A549 (cell line): ENCODE results near the gene GRIK1.

ENCODE experiments used
- BHLHE40 ChIP-seq: IDR thresholded peaks from 2 replicates; pipeline ENCODE4 v1.6.1; 2012; ENCODE audit warnings: low read depth, low read length, inconsistent platforms
- CHD2 ChIP-seq: fragments of 150-350 bp; IDR thresholded peaks from 2 replicates; pipeline ENCODE4 v1.6.1; 2014; ENCODE audit warnings: low read length; ENCODE audit not compliant: partially characterized antibody
- EHF ChIP-seq: fragments of 250-450 bp; sonication (Bioruptor Pico); IDR thresholded peaks from 2 replicates; pipeline ENCODE4 v1.5.0; 2020; ENCODE audit warnings: mild to moderate bottlenecking
- EP300 ChIP-seq, 2 experiments: fragments of >200 bp; sonication (Bioruptor Twin); formaldehyde crosslinking; IDR thresholded peaks; 2 replicates in 1 of 2; 3 replicates in 1 of 2; pipeline ENCODE4 v1.6.1; 2016 to 2017
- ESRRA ChIP-seq: fragments of 150-350 bp; IDR thresholded peaks from 2 replicates; pipeline ENCODE4 v1.6.1; 2014; ENCODE audit warnings: mild to moderate bottlenecking, low read length, borderline replicate concordance
- POLR2A ChIP-seq: IDR thresholded peaks from 2 replicates; pipeline ENCODE4 v1.6.1; 2012; ENCODE audit warnings: mild to moderate bottlenecking, low read length
- RFX5 ChIP-seq: fragments of 450-650 bp; IDR thresholded peaks from 2 replicates; pipeline ENCODE4 v1.7.1; 2014; ENCODE audit warnings: antibody characterized with exemption, mild to moderate bottlenecking, moderate library complexity
- ZC3H11A ChIP-seq: fragments of 450-650 bp; IDR thresholded peaks from 2 replicates; pipeline ENCODE4 v1.6.1; 2014; ENCODE audit warnings: antibody characterized with exemption, mild to moderate bottlenecking
- ZFP36 ChIP-seq: fragments of 450-650 bp; IDR thresholded peaks from 2 replicates; pipeline ENCODE4 v1.6.1; 2014; ENCODE audit warnings: borderline replicate concordance; ENCODE audit not compliant: partially characterized antibody
- TF ChIP-seq, protein P1 (sequence below): fragments of >200 bp; sonication (Bioruptor Twin); formaldehyde crosslinking; IDR thresholded peaks from 3 replicates; pipeline ENCODE4 v1.5.1; 2016
- TF ChIP-seq, protein P2 (sequence below): fragments of 200-600 bp; sonication (generic); IDR thresholded peaks from 2 replicates; pipeline ENCODE4 v1.6.1; 2016; ENCODE audit warnings: antibody characterized with exemption, mild to moderate bottlenecking, moderate library complexity
- TF ChIP-seq, protein P3 (sequence below): fragments of 450-650 bp; IDR thresholded peaks from 2 replicates; pipeline ENCODE4 v1.6.1; 2014; ENCODE audit warnings: antibody characterized with exemption

DNA sequence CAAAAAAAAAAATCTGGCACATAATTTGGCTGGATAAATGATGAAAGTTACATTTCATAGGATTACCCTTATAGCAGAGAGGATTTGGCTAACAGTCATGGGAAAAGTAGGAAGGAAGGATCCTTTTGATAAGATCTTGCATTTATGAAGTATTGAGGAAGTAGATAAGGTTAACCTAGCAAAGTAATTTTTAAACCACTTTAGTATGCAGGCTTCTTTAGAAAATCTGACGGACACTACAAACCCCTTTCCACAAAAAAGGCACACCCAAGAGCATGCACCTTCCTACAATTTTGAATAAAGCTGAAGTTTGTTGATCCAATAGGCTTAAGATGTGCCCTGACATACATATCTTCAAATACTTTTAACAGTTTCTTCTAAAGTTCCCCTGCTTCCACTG is 275.2 kb downstream of the GRIK1 start:
- no peak for TF ChIP-seq POLR2A
- no peak for TF ChIP-seq ZFP36
- TF ChIP-seq, protein P1, sequence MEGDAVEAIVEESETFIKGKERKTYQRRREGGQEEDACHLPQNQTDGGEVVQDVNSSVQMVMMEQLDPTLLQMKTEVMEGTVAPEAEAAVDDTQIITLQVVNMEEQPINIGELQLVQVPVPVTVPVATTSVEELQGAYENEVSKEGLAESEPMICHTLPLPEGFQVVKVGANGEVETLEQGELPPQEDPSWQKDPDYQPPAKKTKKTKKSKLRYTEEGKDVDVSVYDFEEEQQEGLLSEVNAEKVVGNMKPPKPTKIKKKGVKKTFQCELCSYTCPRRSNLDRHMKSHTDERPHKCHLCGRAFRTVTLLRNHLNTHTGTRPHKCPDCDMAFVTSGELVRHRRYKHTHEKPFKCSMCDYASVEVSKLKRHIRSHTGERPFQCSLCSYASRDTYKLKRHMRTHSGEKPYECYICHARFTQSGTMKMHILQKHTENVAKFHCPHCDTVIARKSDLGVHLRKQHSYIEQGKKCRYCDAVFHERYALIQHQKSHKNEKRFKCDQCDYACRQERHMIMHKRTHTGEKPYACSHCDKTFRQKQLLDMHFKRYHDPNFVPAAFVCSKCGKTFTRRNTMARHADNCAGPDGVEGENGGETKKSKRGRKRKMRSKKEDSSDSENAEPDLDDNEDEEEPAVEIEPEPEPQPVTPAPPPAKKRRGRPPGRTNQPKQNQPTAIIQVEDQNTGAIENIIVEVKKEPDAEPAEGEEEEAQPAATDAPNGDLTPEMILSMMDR, result no peak
- TF ChIP-seq EP300 (IDR thresholded peaks at IDR 0.05), result no peak
- TF ChIP-seq CHD2, result no peak
- no peak for TF ChIP-seq ESRRA
- TF ChIP-seq ZC3H11A, result no peak
- no peak for TF ChIP-seq RFX5
- TF ChIP-seq, protein P2, sequence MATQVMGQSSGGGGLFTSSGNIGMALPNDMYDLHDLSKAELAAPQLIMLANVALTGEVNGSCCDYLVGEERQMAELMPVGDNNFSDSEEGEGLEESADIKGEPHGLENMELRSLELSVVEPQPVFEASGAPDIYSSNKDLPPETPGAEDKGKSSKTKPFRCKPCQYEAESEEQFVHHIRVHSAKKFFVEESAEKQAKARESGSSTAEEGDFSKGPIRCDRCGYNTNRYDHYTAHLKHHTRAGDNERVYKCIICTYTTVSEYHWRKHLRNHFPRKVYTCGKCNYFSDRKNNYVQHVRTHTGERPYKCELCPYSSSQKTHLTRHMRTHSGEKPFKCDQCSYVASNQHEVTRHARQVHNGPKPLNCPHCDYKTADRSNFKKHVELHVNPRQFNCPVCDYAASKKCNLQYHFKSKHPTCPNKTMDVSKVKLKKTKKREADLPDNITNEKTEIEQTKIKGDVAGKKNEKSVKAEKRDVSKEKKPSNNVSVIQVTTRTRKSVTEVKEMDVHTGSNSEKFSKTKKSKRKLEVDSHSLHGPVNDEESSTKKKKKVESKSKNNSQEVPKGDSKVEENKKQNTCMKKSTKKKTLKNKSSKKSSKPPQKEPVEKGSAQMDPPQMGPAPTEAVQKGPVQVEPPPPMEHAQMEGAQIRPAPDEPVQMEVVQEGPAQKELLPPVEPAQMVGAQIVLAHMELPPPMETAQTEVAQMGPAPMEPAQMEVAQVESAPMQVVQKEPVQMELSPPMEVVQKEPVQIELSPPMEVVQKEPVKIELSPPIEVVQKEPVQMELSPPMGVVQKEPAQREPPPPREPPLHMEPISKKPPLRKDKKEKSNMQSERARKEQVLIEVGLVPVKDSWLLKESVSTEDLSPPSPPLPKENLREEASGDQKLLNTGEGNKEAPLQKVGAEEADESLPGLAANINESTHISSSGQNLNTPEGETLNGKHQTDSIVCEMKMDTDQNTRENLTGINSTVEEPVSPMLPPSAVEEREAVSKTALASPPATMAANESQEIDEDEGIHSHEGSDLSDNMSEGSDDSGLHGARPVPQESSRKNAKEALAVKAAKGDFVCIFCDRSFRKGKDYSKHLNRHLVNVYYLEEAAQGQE, result no peak
- TF ChIP-seq EHF (CRISPR knock-in tag), result no peak
- TF ChIP-seq, protein P3, sequence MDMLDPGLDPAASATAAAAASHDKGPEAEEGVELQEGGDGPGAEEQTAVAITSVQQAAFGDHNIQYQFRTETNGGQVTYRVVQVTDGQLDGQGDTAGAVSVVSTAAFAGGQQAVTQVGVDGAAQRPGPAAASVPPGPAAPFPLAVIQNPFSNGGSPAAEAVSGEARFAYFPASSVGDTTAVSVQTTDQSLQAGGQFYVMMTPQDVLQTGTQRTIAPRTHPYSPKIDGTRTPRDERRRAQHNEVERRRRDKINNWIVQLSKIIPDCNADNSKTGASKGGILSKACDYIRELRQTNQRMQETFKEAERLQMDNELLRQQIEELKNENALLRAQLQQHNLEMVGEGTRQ, result no peak
- no peak for TF ChIP-seq BHLHE40
